Measurements from ENCODE around the gene SVEP1.

DNA sequence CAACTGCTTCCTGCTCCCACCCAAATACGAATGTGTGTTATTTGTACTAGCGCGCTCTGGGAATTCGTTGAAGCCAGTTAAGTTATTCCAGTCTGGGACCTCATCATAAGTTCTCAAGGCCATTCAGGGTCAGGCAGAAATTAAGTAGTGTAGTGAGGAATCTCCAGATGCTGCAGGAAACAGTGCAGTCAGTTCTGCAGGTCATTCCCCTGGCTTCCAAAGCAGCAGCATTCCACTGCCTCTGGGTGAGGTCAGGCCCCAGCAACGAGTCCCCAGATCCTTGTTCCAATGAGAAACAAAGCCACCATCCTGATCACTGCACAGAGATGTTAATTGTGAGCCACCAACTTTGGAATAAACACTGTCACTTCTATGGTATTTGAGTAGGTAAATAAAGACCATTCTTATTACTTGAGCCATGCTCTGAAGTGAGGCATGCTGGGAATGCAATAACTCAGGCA, 33.1 kb downstream of the SVEP1 start:
- TF ChIP-seq, protein P1, sequence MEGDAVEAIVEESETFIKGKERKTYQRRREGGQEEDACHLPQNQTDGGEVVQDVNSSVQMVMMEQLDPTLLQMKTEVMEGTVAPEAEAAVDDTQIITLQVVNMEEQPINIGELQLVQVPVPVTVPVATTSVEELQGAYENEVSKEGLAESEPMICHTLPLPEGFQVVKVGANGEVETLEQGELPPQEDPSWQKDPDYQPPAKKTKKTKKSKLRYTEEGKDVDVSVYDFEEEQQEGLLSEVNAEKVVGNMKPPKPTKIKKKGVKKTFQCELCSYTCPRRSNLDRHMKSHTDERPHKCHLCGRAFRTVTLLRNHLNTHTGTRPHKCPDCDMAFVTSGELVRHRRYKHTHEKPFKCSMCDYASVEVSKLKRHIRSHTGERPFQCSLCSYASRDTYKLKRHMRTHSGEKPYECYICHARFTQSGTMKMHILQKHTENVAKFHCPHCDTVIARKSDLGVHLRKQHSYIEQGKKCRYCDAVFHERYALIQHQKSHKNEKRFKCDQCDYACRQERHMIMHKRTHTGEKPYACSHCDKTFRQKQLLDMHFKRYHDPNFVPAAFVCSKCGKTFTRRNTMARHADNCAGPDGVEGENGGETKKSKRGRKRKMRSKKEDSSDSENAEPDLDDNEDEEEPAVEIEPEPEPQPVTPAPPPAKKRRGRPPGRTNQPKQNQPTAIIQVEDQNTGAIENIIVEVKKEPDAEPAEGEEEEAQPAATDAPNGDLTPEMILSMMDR (IDR thresholded peaks at IDR 0.05; ENCODE audit: insufficient read depth, low read length, poor library complexity, severe bottlenecking) = no peak
- no peak for TF ChIP-seq EZH2phosphoT487 (conservative IDR thresholded peaks at IDR 0.05; ENCODE audit: low read length)
